EH (cell line): ENCODE results near the gene GBA3.

Source experiments
- DNase-seq: peaks from one replicate; pipeline ENCODE4 v3.0.0-alpha.2; 2015; ENCODE audit warnings: low read depth

The GBA3 gene

GRCh38 chr4:22780797-22781196, 88.1 kb downstream of the GBA3 start:
- DNase-seq = no peak

- no peak for DNase-seq
These were observed 95.1 kb downstream of the GBA3 start for GRCh38 chr4:22787753-22788375.

DNA sequence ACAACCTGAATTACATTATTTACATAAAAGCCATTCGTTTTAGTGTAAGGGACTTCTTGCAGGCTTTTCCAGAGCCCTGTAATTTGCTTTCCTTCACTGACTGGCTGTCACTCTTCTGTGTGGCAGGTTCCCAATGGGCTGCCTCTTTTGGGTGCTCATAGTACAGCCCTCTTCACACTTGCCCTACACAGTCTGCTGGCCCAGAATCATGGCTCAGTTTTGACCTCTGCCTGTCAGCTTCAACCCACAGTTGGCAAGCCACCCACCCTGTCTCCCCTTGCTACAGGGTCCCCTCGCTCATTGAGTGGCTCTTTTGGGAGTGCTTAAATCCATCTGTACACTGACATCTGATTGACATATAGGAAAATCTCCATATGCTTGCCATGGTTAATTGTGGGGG, 97.9 kb downstream of the GBA3 start:
- DNase-seq = no peak

DNA sequence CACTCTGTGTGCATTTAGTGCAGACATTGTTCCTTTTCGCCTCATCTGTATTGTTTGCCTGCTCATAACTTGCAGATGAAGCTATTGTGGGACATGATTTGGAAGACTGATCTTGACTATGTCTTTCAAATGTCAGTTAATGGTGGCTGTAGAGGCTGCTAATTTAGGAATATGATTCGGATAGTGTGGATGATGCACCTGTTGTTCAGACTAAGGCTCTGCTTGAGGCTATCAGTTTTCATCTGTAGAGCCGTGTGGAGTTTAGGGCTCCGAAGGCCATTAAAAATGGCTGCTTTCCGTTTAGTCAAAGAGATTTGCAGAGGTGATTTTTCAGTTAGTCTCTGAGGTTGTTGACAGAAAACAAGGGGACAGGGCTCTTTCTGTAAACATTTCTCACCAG, 102.0 kb downstream of the GBA3 start:
- DNase-seq = no peak

DNA sequence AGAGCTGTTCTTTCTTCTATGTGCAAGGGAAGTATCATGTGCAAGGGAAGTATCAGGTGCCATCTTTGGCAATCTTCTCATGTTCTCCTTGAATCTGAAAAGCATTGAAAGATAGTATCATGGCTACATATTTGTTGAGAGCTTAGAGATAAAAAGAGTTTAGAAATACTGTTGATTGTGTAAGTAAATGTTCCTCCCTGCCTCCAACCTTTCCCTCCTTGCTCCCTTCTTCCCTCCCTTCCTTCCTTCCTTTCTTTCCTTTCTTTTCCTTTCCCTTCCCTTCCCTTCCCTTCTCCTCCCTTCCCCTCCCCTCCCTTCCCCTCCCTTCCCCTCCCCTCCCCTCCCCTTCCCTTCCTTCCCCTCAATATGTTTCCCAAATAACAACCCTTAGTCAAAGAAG, 108.7 kb downstream of the GBA3 start:
- no peak for DNase-seq

GRCh38 chr4:22802876-22803275, 110.1 kb downstream of the GBA3 start:
- DNase-seq = no peak

DNA sequence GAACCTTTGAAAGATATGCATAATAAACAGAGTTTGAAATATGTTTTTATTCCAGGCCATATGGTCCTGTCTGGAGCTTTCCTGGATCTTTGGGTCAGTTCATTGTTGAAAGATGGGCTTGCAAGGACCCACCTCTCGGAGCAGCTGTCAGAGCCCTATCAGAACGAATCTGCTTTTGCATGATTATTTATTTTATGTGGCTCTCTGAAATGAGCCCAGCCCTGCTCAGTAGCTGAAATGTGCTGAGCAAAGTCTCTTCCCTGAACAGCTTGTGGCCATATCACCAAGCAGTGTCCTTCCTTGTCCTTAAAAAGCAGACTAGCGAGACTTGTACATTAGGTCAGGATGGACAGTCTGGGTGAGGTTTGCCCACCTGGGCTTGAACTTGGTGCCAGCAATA, 110.8 kb downstream of the GBA3 start:
- DNase-seq = no peak

DNA sequence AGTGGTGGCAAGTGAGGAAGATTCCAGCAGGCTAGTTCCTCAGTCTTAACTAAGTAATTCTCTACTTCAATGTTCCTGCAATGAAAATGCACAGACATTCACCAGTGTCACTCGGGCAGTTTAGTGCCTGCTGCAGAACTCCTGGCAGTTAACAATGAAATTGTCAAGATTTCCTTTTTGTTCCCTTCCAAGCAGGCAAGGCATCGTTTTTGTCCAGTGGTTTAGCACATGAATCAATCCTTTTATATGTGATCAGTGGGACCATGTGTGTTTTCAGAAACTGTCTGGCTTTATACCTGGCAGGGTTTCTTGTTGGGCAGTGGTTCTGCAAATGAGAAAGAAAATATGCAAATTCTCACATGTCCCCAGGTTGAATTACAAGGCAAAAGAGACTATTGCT, 122.2 kb downstream of the GBA3 start:
- DNase-seq = no peak

DNA sequence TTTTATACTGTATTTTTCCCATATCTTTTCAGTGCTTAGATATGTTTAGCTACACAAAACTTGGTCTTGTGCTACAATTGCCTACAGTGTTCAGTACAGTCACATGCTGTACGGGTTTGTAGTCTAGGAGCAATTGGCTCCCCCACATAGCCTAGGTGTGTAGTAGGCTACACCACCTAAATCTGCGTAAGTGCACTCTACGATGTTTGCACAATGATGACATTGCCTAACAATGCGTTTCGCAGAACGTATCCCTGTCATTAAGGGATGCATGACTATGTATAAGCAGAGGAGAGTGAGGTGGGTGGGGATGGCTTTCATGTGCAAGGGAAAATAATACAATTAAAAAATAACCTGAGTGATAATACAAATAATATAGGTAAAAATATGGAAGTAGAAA, 131.4 kb downstream of the GBA3 start:
- no peak for DNase-seq

- no peak for DNase-seq
These were observed 149.8 kb downstream of the GBA3 start for GRCh38 chr4:22842360-22843018.

DNA sequence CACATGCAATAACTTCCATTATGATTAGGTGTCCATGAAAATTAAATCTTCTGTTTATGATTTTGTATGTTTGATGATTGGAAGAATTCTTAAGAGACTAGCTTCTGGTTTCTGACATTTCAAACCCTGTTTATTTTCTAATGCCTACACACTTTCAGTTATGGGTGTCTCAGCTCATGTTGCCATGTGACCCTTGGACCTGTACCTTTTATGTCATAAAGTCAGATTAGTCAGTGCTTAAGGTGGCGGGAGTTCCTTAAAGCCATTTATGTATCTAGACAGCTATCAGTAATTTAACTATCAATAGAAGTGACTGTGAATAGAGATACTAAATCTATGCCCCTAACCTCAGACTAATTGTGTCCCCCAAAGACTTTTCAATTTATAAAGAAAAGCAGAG, 155.6 kb downstream of the GBA3 start:
- DNase-seq = no peak

- DNase-seq = no peak
These were observed 157.3 kb downstream of the GBA3 start for GRCh38 chr4:22850055-22850454.

GRCh38 chr4:22850630-22851029, 157.9 kb downstream of the GBA3 start:
- no peak for DNase-seq

- DNase-seq = no peak
These were observed 164.7 kb downstream of the GBA3 start for GRCh38 chr4:22857411-22857810.

DNA sequence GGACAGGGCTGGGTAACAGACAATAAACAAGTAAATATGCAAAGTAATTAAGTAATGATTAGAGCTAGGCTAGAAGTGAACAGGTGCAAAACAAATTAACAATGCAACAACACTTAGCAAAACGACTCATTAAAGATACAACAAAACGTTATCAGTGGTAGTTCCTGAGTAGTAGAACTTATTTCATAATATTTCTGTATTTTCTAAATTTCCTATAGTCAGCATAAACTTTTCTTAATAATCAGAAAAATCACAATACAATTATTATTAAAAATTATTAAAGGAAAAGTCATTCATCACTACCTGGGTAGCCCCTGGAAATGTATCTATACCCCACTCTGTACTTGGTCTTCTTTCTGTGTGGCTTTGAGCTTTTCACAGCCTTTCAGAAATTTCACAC, 166.6 kb downstream of the GBA3 start:
- DNase-seq = no peak
